SIG-M5 (cell line): ENCODE data around the gene ADRM1.

Experiments used
- DNase-seq: peaks from one replicate; lab custom pipeline; 2025; lab: John Stamatoyannopoulos, UW

Gene ADRM1

DNA sequence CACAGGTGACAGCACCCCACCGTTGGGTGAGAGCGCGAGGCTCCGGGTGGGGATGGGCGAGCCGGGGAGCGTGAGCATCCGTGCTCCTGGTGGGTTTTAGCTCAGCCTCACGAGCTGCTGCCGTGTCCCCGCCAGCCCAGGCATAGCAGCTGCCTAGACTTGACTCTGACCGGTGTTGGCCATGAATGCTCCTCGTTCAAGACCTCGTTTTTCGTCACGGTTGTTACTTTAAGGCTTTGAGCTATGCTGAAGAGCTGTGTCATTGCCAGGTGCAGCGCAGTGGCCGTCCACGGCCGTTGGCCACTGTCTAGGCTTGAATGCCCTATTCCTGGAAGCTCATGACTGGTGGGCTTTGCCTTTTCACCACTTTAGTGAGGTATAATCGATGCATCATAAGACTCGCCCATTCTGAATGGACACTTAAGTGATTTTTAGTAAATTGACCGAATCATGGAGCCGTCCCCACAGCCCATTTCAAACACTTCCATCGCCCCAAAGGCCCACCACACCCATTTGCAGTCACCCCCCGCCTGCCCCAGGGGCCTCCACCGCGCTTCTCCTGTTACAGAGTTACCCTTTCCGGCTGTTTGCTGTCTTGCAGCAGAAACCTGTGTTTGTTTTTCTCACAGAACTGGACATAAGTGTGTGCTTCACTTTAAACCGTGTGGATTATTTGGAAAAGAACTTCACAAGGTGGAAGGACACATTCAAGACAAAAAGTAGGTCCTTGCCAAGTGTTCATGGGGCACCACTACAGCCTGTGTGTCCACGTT is 21.4 kb upstream of the ADRM1 start:
- DNase-seq: no peak

- no peak for DNase-seq
Measured at GRCh38 chr20:62282103-62282502, 20.7 kb upstream of the ADRM1 start.

- DNase-seq: no peak
Measured at GRCh38 chr20:62282877-62283503, 19.8 kb upstream of the ADRM1 start.

DNA sequence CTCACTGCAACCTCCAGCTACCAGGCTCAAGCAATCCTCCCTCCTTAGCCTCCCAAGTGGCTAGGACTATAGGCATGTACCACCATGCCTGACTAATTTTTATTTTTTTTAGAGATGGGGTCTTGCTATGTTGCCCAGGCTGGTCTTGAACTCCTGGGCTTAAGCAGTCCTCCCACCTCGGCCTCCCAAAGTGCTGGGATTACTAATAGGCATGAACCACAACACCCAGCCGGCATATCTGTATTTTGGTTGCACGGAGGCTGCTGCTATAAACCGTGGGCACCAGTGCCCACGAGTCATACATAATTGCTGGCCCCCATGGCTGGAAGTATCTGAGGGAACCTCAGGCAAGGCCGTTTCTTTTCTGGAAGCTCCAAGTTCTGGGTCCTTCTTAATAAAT is 18.3 kb upstream of the ADRM1 start:
- no peak for DNase-seq

DNA sequence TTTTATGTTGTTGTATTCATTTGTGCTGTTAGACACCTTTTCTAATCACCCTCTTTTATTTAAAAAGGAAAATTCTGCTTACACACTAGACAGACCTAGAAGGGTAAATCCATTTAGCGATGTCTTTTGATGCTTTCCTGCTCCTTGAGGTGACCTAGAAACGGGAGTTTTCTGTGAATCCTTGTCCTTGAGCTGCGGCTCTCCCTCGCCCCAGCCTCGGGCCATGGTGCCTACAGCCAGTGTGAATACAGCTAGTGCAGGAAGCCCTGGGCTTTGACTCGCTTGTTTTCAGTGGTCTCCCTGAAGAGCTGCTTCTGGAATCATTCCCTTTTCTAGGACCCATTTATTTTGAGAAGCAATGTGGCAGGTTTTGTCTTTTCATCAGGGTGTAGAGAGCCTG is 17.6 kb upstream of the ADRM1 start:
- no peak for DNase-seq

- no peak for DNase-seq
Measured at GRCh38 chr20:62285722-62286121, 17.1 kb upstream of the ADRM1 start.

- DNase-seq: no peak
Measured at GRCh38 chr20:62286493-62287064, 16.2 kb upstream of the ADRM1 start.

GRCh38 chr20:62287129-62287528 is 15.7 kb upstream of the ADRM1 start:
- DNase-seq: no peak

DNA sequence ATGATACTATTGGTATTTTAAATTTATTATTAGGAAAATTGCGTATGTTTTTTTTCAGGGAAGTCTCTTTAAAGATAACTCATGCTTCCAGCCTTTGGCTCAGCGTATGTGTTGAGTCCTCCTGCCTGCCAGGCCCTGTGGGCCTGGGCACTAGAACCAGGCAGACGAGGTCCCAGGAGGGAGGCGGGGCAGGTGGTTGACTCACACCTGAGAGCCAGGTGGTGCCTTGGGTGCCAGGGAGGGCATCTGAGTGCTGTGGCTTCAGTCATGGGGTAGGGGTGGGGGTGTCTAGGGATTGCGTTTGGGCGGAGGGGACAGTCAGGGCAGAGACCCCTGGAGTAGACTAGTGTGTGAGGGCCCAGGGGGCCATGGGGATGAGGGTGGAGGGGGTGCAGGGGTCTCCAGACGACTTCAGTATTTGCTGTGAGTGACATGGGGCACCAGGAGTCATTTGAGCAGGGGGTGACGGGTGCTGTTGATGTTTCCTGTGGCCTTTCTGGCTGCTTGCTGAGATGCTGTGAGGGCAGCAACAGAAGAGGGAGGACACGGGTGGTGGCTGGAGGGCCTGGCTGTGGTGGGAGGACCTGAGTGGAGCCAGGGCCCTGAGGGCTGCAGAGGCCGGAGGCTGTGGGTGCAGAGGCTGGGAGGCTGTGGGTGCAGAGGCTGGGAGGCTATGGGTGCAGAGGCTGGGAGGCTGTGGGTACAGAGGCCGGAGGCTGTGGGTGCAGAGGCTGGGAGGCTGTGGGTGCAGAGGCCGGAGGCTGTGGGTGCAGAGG is 14.8 kb upstream of the ADRM1 start:
- no peak for DNase-seq

- DNase-seq: no peak
Measured at GRCh38 chr20:62288535-62289105, 14.2 kb upstream of the ADRM1 start.

DNA sequence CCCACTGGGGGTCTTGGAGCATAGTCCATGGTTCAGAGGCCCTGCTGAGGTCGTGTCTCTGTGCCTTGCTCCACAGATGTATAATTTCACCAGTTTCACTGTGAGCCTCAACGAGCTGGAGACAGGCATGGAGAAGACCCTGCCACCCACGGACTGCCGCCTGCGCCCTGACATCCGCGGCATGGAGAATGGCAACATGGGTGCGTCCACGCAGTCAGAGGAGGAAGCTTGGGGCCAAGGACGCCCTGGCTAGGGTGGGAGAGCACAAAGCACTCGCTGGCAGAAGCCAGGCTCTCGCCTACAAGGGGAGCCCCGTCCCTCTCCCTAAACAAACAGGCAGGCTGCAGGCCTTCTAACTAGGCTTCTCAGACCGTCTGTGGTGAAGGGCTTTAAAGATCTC is 13.7 kb upstream of the ADRM1 start:
- no peak for DNase-seq

GRCh38 chr20:62289898-62290297 is 12.9 kb upstream of the ADRM1 start:
- DNase-seq: no peak

DNA sequence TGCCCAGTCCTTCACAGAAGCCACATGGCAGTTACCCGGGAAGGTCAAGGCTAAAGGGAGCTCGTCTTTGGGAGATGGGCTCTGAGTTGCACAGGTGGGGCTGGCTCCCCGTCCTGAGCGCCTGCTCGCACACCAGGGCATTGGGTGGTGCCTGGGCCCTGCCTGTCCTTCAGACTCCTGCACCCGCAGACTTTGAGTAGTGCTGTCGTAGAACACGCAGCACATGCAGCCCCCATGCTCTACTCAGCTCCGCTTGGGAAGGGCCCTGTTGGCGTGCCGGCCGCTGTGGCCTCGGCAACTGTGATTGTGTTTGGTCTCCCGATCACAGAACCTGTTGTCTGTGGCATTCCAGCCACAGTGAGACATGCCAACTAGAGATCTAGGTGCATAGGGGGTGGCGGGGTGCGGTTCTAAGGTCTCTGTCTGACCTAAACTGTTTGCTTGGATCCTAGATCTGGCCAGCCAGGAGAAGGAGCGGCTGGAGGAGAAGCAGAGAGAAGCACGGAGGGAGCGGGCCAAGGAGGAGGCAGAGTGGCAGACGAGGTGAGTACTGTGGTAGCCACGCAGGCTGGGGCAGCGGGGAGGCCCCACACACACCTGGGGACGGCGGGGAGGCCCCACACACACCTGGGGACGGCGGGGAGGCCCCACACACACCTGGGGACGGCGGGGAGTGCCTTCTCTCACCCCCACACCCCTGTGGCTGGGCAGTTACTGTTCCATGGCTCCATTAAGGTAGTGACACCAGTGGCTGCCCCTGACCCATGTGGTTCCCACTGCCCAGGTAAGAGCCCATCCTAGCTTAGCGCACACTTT is 11.3 kb upstream of the ADRM1 start:
- no peak for DNase-seq

- DNase-seq: no peak
Measured at GRCh38 chr20:62292108-62292507, 10.7 kb upstream of the ADRM1 start.

DNA sequence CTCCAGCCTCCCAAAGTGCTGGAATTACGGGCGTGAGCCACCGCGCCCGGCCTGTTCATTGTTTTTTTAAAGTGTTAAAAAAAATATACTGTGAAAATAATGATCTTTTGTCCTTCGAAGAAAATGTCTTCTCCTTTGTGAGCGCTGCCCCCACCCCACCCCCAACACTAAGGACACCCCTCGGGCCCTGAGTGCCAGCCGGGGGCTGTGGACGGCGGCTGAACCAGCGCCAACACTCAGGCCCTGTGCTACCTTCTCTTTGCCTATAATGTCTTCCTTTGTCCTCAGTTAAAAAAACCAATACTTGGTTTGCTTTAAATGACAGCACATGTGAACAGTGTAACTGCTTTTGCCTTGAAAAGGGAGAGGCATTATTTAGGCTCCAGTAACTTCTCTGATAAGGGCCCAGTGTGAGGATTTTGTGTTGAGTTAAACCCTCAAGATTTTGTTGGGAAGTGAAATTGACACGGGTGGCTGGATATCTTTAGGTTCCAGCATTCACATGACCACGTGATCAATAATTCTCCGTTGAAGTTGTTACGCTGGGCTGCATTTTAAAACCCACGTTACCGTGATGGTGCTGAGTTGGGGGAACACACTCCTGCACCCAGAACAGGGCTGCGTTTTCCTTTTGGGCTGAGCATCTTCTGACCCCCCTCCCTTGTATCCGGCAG is 9.5 kb upstream of the ADRM1 start:
- DNase-seq: no peak

DNA sequence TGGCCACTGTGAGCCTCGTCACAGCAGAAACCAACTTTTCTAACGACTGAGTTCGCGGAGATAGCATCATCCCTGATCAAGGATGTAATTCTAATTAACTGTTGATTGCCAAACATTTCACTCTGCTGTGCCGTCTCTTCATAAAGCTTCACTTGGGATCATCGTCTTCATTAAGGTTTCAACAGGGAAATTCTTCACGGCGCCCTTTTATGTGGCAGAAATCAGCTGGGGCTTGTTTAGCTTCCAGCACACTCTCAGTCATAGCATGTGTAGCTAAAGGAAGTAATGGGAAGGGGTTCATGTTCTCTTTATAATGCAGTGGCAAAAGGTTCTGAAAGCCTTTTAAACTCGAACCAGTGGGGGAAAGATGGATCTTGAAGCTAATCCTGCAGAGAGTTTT is 8.9 kb upstream of the ADRM1 start:
- DNase-seq: no peak

GRCh38 chr20:62294516-62294915 is 8.3 kb upstream of the ADRM1 start:
- DNase-seq: no peak

DNA sequence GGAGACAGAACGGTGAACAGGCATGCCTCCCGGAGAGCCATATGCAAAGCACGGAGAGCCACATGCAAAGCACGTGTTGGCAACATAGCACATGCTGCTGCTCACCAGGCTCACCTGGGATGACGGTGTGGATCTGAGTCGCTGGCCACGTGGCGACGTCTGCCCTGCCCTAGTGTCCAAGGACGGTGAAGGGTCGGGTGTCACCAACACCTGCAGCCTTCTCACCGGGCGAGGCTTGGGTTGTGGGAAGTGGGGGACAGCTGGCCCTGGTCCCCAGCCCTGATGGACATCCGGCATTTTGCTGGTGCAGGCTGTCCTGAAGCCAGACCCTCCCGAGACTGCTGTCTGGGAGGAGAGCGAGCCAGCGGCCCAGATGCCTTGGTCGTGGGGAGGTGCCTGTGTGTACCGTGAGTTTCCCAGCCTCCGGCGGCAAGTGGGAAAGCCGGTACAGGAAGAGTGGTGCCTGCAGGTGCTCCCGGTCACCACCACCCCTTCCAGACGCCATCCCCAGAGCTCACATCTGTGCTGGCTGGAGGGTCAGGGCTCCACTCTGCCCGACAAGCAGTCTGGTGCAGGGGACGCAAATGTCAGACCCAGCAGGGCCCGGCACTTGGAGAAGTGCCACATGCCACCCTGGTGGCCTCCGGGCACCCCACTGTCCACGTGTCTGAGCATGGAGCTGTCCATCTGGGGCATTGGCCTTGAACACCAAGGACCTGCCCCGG is 5.9 kb upstream of the ADRM1 start:
- no peak for DNase-seq

- DNase-seq: no peak
Measured at GRCh38 chr20:62297449-62298227, 5.2 kb upstream of the ADRM1 start.
